Measurements from ENCODE around the gene CRB3.

DNA sequence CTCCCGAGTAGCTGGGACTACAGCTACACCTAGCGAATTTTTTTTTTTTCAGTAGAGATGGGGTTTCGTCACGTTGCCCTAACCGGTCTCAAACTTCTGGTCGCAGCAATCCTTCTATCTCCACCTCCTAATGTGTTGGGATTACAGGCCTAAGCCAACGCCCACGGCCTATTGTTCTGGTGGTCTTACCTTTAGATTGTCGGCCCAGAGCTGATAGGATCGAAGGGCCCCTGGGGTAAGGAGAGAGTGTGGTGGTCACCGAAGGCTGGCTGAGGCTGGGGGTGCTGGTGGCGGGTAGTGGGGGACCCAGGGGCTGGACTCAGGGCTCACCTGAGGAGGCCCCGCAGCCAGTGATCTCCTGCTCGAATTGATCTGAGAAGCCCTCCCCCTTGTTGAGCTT is 7.0 kb downstream of the CRB3 start:
- TF ChIP-seq, protein P1, sequence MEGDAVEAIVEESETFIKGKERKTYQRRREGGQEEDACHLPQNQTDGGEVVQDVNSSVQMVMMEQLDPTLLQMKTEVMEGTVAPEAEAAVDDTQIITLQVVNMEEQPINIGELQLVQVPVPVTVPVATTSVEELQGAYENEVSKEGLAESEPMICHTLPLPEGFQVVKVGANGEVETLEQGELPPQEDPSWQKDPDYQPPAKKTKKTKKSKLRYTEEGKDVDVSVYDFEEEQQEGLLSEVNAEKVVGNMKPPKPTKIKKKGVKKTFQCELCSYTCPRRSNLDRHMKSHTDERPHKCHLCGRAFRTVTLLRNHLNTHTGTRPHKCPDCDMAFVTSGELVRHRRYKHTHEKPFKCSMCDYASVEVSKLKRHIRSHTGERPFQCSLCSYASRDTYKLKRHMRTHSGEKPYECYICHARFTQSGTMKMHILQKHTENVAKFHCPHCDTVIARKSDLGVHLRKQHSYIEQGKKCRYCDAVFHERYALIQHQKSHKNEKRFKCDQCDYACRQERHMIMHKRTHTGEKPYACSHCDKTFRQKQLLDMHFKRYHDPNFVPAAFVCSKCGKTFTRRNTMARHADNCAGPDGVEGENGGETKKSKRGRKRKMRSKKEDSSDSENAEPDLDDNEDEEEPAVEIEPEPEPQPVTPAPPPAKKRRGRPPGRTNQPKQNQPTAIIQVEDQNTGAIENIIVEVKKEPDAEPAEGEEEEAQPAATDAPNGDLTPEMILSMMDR (IDR thresholded peaks at IDR 0.05) = no peak
- no peak for TF ChIP-seq POLR2A (IDR thresholded peaks at IDR 0.05)

All from uterus (tissue), 2 donors.